ENCODE measurements around the gene CSNK1G3.

DNA sequence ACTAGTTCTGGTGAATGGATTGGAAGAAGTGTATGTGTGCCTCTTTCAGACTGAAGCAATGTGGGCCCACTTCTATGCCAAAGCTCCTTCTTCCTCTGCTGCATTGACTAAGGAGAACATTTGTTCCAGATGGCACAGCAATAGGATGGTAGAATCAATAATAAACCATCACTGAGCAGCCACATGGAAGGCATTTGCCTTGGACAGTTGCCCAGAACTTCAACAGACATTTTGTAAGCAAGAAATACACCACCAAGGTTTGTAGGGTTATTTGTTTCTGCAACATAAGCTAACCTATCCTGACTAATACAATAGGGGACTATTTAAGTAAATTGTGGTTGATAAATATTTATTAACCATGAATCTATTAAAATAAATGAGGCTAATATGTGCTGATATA lies 37.7 kb upstream of the CSNK1G3 start:
- TF ChIP-seq, protein P1, sequence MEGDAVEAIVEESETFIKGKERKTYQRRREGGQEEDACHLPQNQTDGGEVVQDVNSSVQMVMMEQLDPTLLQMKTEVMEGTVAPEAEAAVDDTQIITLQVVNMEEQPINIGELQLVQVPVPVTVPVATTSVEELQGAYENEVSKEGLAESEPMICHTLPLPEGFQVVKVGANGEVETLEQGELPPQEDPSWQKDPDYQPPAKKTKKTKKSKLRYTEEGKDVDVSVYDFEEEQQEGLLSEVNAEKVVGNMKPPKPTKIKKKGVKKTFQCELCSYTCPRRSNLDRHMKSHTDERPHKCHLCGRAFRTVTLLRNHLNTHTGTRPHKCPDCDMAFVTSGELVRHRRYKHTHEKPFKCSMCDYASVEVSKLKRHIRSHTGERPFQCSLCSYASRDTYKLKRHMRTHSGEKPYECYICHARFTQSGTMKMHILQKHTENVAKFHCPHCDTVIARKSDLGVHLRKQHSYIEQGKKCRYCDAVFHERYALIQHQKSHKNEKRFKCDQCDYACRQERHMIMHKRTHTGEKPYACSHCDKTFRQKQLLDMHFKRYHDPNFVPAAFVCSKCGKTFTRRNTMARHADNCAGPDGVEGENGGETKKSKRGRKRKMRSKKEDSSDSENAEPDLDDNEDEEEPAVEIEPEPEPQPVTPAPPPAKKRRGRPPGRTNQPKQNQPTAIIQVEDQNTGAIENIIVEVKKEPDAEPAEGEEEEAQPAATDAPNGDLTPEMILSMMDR (IDR thresholded peaks at IDR 0.05; ENCODE audit: low read depth, low read length): no peak
- TF ChIP-seq POLR2A (IDR thresholded peaks at IDR 0.05; ENCODE audit: extremely low read depth, insufficient read length): no peak
- TF ChIP-seq, protein P2, sequence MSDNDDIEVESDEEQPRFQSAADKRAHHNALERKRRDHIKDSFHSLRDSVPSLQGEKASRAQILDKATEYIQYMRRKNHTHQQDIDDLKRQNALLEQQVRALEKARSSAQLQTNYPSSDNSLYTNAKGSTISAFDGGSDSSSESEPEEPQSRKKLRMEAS (IDR thresholded peaks at IDR 0.05; ENCODE audit: low read depth, low read length): no peak
- no peak for TF ChIP-seq MYC (IDR thresholded peaks at IDR 0.05; ENCODE audit: low read depth, low read length)

Data from NB4 (cell line).